Effector CD8-positive, alpha-beta T cell (primary cell): ENCODE data around the gene CCT2.

Experiments
- DNase-seq: peaks from one replicate; lab custom pipeline; 2025; lab: John Stamatoyannopoulos, UW
- total RNA-seq, 4 experiments: gene quantifications; one replicate each; lab custom pipeline; 2026; lab: John Stamatoyannopoulos, UW

Gene CCT2
- total RNA-seq, result 124 to 395 (median 149) reads per million in 4 experiments

GRCh38 chr12:69585189-69586062, at the start of gene CCT2:
CCT2 (plus strand) TSS chr12:69585459; CDS start chr12:69585522, 63 bp downstream.
- peak; percentile 95 for DNase-seq

- no peak for DNase-seq
Observed at GRCh38 chr12:69540987-69541386, 44.3 kb upstream of the CCT2 start.

DNA sequence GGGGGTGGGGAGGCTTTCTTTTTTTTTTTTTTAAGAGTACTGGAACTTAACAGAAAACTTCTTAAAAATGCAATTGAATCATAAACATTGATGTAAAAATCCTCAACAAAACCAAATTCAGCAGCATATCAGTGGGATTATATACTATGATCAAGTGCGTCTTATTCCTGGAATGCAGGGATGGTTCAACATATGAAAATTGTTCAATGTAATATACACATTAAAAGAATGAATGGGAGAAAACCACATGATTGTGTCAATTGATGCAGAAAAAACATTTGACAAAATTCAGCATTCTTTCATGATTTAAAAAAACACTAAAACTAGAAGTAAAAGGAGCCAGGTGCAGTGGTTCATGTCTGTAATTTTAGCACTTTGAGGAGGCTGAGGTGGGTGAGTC, 41.2 kb upstream of the CCT2 start:
- no peak for DNase-seq

DNA sequence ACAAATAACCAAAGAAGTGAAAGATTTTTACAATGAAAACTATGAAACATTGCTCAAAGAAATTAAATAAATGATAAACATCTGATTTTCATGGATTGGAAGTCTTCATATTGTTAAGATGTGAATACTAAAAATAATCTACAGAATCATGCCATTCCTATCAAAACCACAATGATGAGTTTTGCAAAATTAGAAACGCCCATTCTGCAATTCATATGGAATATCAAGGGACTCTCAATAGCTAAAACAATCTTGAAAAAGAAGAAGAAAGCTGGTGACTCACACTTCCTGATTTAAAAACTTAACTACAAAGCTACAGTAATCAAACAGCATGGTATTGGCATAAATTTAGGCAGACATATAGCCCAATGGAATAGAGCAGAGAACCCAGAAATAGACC, 40.2 kb upstream of the CCT2 start:
- no peak for DNase-seq

- DNase-seq, result no peak
Observed at GRCh38 chr12:69546693-69547438, 38.4 kb upstream of the CCT2 start.

- DNase-seq, result no peak
Observed at GRCh38 chr12:69548687-69549086, 36.6 kb upstream of the CCT2 start.

- no peak for DNase-seq
Observed at GRCh38 chr12:69550569-69551350, 34.5 kb upstream of the CCT2 start.

GRCh38 chr12:69553628-69554248, 31.5 kb upstream of the CCT2 start:
- DNase-seq, result no peak

- DNase-seq, result no peak
Observed at GRCh38 chr12:69555461-69555860, 29.8 kb upstream of the CCT2 start.

- DNase-seq, result no peak
Observed at GRCh38 chr12:69556383-69556782, 28.9 kb upstream of the CCT2 start.

GRCh38 chr12:69563166-69563762, 22.0 kb upstream of the CCT2 start:
- no peak for DNase-seq

GRCh38 chr12:69566603-69567002, 18.7 kb upstream of the CCT2 start:
- DNase-seq, result no peak

DNA sequence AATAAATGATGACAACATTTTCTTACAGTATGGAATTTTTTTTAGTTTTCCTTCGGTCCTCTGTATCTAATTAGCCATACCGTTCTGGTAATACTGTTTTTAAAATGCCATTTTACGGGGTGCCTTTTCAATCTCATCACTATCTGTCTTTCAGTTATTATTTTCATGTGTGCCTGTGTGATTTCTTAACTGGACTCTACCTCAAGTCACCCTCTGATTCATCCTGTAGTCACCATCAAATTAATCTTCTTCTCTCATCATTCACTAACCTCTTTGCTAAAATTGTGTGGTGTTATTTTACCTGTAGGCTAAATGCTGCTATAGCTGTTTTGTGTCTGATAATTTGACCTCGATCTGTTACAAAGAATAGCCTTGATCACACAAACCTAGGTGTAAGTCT, 16.0 kb upstream of the CCT2 start:
- DNase-seq, result no peak

GRCh38 chr12:69570000-69570516, 15.2 kb upstream of the CCT2 start:
- DNase-seq, result no peak

- DNase-seq, result peak; percentile 36
Observed at GRCh38 chr12:69570545-69571399, 14.5 kb upstream of the CCT2 start.

DNA sequence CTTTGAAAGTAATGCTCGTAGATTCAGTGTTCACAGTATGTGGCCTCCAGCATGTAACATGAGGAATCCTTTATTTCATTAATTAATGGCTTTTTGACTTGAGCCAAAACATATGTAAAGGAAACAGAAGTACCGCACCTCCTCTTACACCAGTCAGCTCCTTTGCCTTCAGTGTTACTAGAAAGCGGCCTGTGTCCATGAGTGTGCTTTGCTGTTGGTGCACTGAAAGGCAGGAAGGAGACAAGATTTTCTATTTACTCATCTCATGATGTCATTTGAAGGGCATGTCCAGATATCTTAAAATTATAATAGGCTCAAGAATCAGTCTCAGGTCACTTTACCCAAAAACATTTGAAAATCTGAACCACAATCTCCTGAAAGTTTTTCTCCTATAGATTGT, 9.9 kb upstream of the CCT2 start:
- DNase-seq, result no peak

DNA sequence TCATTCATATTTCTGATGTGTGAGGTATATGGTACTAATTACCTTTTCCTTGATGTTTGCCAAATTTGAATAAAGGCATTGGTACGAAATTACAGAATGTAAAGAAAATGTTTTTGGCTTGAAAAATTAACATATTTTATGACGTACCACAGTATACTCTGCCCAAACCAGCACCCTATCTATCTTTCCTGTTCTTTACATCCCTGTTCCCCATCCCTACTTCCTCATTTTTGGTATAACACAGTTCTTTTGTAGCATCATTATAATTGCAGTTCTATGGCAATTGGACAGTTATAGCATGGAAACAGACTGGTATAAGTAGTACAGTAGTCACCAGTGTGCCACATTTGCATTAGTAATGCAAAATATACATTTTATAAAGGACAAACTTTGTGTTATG, 7.0 kb upstream of the CCT2 start:
- DNase-seq, result no peak

- no peak for DNase-seq
Observed at GRCh38 chr12:69579029-69579428, 6.2 kb upstream of the CCT2 start.

DNA sequence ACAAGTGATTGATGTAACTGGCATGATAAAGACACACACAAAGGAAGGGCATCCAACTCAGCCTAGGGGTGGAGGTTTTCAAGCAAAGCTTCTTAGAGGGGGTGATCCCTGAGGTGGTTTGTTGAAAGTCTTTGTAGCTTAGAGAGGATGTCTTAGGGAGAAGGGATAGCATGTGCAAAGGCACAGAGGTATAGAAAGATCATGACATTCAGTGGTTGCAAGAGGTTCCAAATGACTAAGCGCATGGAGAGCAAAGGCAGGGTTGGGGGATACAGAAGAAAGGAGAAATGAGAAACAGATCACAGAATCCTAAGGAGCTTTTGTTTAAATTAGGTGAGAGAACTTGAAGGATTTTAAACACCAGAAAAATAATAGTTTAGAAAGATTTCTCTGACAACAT, 5.2 kb upstream of the CCT2 start:
- DNase-seq, result no peak

GRCh38 chr12:69583203-69583602, 2.1 kb upstream of the CCT2 start:
- no peak for DNase-seq
